Caki2 (cell line): ENCODE measurements around the gene CDKAL1. TPM values are rescaled to one million over a fixed set of nuclear protein-coding genes. Genes with fewer than 3 reads are reported as not detected.

ENCODE experiments used
- DNase-seq: peaks from one replicate; pipeline ENCODE4 v3.0.0-alpha.2; 2015; ENCODE audit warnings: low read depth
- in situ Hi-C: cut with HindIII; loops from 2 replicates; pipeline ENCODE4 v1.10.0; 2016; ENCODE audit warnings: low sequenced_read_pairs, low pct_unique_long_range_greater_than_20kb, mixed read lengths
- total RNA-seq: library from RNA; depleted of rRNA; stranded (reverse); fragments of >200 nt; shearing (Covaris generic); gene quantifications from 2 replicates; pipeline ENCODE4 v1.2.3, GENCODE V29; 2014; ENCODE audit warnings: low replicate concordance

Gene CDKAL1
- total RNA-seq, 1 experiment from 2014 or later, result 40.9 TPM

GRCh38 chr6:20688710-20689500, 154.6 kb downstream of the CDKAL1 start:
- in situ Hi-C loops, result no loop called here
- peak; percentile 73 for DNase-seq

- in situ Hi-C loops, result no loop called here
- no peak for DNase-seq
Observed at GRCh38 chr6:20691185-20691584, 156.9 kb downstream of the CDKAL1 start.

- in situ Hi-C loops, result no loop called here
- no peak for DNase-seq
Observed at GRCh38 chr6:20692023-20692422, 157.8 kb downstream of the CDKAL1 start.

DNA sequence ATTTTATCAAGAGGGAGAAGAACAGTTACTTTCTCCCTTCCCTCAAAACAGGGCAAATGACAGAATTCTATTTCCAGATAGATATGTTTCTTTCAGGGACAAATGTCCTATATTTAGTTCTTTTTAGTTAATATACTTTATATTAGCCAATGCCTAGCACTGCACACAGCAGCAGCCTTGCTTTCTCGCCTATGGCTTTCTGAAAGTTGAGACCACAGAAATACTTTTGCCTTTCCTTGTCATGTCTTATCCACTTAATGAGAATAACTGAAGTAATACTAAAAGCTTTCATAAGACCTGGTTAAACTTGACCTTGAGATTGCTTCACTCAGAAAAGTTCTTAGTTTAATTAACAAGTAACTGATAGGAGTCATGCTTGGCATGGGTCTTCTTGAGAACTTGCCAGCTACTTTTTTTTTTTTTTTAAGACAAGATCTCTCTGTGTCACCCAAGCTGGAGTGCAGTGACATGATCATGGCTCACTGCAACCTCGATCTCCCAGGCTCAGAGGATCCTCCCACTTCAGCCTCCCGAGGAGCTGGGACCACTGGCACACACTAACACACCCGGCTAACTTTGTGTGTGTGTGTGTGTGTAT, 159.3 kb downstream of the CDKAL1 start:
- in situ Hi-C loops, result no loop called here
- DNase-seq, result peak; percentile 75

GRCh38 chr6:20696676-20697075, 162.4 kb downstream of the CDKAL1 start:
- in situ Hi-C loops, result no loop called here
- DNase-seq, result no peak

DNA sequence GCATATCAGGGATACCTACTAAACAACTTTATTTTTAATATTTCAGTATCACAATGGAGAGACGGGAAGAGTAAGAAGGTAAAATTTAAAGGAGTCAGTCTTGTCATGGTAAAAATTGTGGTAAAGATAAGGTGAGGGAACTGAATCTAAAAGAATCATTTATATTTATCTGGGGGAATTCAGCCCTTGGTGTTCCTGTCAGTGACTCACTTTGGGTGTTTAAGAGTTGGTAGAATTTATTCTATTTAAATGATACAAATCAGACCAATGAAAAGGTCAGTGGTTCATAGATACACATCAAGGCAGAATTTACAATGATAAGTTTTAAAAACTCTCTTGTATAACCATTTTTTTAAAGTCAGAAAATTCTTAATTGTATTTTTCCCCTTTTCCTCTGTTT, 164.4 kb downstream of the CDKAL1 start:
- in situ Hi-C loops, result no loop called here
- no peak for DNase-seq

DNA sequence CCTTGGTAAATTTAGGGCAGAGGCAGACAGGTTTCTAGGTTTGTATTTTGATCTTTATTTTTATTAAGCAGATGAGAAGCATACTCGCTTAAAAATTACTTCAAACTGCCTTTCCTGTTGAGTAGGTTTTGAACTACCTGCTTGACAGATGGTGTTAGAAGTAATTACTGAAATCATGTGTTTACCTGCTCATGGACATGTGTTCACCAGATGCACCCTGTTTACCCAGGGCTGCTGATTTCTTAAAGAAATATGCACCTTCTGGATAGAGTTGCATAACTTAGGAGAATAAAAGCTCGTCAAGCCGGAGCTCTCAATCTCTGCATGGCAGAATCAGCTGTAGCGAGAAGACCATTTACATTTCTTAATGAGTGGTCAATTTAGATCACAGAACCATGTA, 165.1 kb downstream of the CDKAL1 start:
- in situ Hi-C loops, result no loop called here
- no peak for DNase-seq

GRCh38 chr6:20700375-20700774, 166.1 kb downstream of the CDKAL1 start:
- no peak for DNase-seq
- in situ Hi-C loops, result no loop called here

- in situ Hi-C loops, result no loop called here
- DNase-seq, result no peak
Observed at GRCh38 chr6:20702366-20702765, 168.1 kb downstream of the CDKAL1 start.

DNA sequence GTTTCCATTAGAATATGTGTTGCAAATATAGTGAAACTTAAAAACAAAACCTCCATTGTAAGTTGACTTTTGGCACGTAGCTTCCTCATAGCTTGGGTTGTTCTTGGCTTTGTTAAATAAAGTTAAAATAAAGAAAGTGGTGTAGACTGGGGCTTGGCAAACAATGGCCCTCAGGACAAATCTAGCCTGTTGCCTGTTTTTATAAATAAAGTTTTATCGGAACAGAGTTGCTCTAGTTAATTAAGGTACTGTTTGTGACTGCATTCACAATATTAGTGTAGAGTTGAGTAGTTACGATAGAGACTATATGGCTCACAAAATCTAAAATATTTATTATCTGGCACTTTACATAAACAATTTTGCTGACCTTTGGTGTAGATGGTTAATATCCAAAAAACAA, 168.8 kb downstream of the CDKAL1 start:
- in situ Hi-C loops, result no loop called here
- DNase-seq, result no peak

- in situ Hi-C loops, result no loop called here
- DNase-seq, result no peak
Observed at GRCh38 chr6:20704325-20705025, 170.2 kb downstream of the CDKAL1 start.

DNA sequence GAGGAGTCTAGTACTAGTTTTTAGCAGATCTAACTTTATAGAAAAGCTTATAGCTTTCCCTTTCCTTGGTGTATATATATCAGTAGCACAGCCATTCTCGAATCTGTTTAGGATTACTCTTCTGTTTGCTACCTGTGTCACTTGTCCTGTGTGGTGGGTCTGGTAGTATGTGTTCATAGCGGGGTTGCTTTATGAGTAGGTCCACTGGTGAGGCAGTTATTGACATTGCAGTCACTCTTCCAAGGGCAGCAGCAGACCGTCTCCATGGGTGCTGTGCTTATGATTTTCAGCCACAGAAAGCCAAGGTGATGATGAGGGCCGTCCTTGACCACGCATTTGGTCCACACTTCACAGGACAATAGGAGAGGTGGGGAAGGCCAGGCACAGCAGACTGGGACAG, 171.5 kb downstream of the CDKAL1 start:
- in situ Hi-C loops, result no loop called here
- DNase-seq, result no peak

GRCh38 chr6:20706238-20706938, 172.1 kb downstream of the CDKAL1 start:
- DNase-seq, result peak; percentile 33
- in situ Hi-C loops, result no loop called here

- in situ Hi-C loops, result no loop called here
- no peak for DNase-seq
Observed at GRCh38 chr6:20706939-20707485, 172.8 kb downstream of the CDKAL1 start.

- no peak for DNase-seq
- in situ Hi-C loops, result no loop called here
Observed at GRCh38 chr6:20707870-20708269, 173.6 kb downstream of the CDKAL1 start.

GRCh38 chr6:20708367-20709124, 174.3 kb downstream of the CDKAL1 start:
- no peak for DNase-seq
- in situ Hi-C loops, result no loop called here

DNA sequence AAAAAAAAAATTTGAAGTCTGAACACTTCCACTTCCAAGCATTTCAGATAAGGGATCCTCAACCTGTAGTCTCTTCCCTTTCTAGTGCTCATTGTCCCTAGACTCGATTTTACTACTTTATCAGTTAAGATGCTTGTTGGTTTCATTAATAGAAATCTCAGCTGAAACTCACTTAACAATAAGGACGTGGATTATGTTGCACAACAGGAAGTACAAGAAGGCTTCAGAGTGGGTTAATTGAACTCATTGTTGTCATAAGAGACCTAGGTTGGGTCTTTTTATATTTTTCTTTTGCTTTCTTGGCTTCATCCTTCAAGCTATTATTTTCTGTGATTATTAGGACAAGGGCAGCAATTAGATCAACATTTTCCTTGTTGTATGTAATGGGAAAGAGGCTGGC, 175.2 kb downstream of the CDKAL1 start:
- DNase-seq, result no peak
- in situ Hi-C loops, result no loop called here

DNA sequence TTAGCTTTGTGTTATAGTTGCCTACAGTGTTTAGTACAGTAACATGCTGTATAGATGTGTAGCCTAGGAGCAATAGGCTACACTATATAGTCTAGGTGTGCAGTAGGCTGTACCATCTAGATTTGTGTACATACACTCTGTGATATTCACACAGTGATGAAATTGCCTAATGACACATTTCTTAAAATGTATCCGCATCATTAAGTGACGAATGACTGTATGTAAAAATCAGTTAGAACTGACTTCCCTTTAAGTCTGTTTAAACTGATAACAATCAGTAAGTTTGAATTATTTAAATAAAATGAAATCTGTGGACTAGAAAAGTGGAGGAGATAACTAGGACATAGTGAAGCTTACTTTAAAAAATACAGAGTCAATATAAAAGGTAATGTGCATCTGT, 176.1 kb downstream of the CDKAL1 start:
- DNase-seq, result no peak
- in situ Hi-C loops, result no loop called here
